Mucosa of rectum (tissue), 2 donors: ENCODE results near the gene PKP1.

ENCODE experiments used
- H3K27ac ChIP-seq, 2 donors: one replicate each; pipeline ENCODE4 v1.7.0; 2013; ENCODE audit warnings: inconsistent platforms in 2 of 2, low read depth in 2 of 2, low read length in 2 of 2
- H3K27me3 ChIP-seq, 2 donors: one replicate each; pipeline ENCODE4 v1.7.0; 2013; ENCODE audit warnings: low read length in 2 of 2; ENCODE audit not compliant: control insufficient read depth in 2 of 2, insufficient read depth in 2 of 2
- H3K36me3 ChIP-seq, 2 donors: one replicate each; pipeline ENCODE4 v1.7.0; 2013; ENCODE audit warnings: low read length in 2 of 2; ENCODE audit not compliant: control insufficient read depth in 2 of 2, insufficient read depth in 2 of 2
- H3K4me1 ChIP-seq, 2 donors: one replicate each; pipeline ENCODE4 v1.7.0; 2013; ENCODE audit warnings: low read length in 2 of 2, mild to moderate bottlenecking in 1 of 2; ENCODE audit not compliant: control insufficient read depth in 2 of 2, insufficient read depth in 2 of 2
- H3K4me3 ChIP-seq, 2 donors: one replicate each; pipeline ENCODE4 v1.7.0; 2013; ENCODE audit warnings: low read length in 2 of 2
- H3K9ac ChIP-seq, 2 donors: one replicate each; pipeline ENCODE4 v1.7.0; 2013; ENCODE audit warnings: low read length in 2 of 2, low read depth in 1 of 2, mild to moderate bottlenecking in 1 of 2
- H3K9me3 ChIP-seq, 2 donors: one replicate each; pipeline ENCODE4 v1.7.0; 2013; ENCODE audit warnings: low read length in 2 of 2; ENCODE audit not compliant: control insufficient read depth in 2 of 2
- donor health status: healthy.
- donor health status: Normal muscosa, but diverticular disease.

The PKP1 gene

DNA sequence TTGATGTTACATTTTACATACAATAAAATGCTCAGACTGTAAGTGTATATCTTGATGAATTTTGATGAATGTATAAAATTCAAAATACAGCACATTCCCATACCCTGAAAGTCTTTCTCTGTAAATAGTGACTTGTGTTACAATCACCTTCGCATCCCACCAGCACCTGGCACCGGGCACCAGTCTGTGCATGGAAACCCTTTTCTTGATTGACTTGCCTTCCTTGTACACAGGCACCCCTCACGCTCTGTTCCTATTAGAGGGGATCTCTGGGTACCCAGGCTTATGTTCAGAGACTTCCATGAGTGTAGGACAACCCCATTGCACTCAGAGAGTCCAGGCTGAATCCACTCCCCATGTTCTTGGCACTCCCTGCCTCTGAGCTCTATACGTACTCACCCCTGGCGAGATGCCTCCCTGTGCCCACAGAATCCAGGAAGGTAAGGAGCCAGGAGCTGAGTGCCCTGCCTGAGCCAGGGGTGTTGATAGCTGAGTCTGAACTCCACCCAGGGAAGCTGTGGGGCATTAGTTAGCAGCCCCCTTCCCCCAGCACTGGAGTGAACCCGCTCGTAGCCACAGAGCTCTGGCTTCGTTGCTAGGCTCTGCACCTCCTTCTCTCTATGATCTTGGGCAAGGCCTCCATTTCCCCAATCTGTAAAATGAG, 22.5 kb upstream of the PKP1 start:
- no peaks in the 10 kb centered on the region for H3K9me3 ChIP-seq
- no peaks in the 10 kb centered on the region for H3K36me3 ChIP-seq
- H3K9ac ChIP-seq: no peak overlapping the region
- no peak overlapping the region for H3K27ac ChIP-seq
- H3K27me3 ChIP-seq: peaks cover 3 to 6% of the 10 kb centered on the region in 2 donors
- no peak overlapping the region for H3K4me3 ChIP-seq
- H3K4me1 ChIP-seq: peaks cover 4 to 7% of the 10 kb centered on the region in 2 donors

DNA sequence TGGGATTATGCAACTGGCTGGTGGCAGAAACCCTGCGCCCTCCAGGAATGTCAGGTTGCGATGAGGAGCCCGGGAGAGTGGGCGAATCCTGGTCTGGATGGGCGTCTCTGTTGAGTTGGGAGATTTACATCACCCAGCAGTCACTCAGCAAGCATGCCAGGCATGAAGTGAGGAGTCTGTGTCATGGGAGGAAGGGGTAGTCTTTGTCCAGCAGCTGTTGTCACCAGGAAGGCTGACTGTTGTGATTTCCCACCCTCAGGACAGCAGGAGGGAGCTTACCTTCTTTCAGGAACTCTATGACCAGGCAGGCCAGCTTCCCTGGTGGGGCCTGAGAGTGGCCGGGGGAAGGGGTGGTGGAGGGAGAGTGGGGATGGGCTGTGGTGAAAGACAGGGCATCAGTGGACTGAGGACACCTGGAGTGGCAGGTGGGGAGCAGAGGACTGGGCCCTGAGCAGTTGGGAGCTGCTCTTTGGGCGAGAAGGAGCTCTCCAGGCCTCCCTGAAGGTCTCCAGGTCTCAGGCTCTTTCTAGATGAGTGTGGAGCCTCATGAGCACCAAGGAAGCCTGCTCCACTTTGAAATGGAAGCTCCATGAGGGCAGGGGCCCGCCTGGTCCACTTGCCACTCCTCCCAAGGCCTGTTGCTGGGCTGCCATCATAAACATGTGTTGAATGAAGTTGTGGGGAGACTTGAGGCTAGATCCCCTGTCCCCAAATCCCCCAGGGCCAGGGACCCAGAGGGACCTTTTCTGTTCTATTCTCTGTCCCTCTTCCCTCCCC, 21.3 kb upstream of the PKP1 start:
- no peaks in the 10 kb centered on the region for H3K36me3 ChIP-seq
- no peak overlapping the region for H3K9ac ChIP-seq
- H3K27ac ChIP-seq: no peak overlapping the region
- no peaks in the 10 kb centered on the region for H3K9me3 ChIP-seq
- no peak overlapping the region for H3K4me3 ChIP-seq
- H3K4me1 ChIP-seq: peaks cover 4 to 10% of the 10 kb centered on the region in 2 donors
- peaks cover 3 to 9% of the 10 kb centered on the region in 2 donors for H3K27me3 ChIP-seq

DNA sequence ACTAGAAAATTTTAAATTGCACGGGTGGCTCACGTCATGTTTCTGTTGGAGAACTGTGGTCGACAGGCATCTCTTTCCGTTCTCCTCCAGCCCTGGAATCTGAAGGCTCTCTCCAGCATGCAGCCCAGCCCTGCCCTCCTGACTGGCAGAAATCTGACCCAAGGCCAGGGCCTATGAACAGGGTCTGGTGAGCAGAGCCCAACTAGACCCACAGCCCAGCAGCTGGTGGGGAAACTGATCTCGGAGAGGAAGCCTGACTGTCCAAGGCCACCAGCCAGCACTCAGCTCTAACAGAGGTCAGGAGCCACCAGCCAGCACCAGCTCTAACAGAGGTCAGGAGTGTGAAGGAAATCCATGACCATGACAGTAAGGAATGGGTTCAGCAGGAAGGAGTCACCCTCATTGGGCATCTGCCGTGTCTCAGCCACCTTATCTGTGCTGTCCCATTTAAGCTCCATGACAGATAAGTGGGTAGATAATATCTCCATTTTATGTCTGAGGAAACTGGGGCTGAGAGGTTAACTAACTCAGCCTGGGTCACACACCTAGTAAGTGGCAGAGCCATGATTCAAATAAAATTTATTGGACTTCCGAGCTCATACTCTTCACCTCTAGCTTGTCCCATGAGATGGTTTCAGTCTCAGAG, 20.2 kb upstream of the PKP1 start:
- H3K9me3 ChIP-seq: no peaks in the 10 kb centered on the region
- no peak overlapping the region for H3K4me3 ChIP-seq
- no peaks in the 10 kb centered on the region for H3K36me3 ChIP-seq
- H3K4me1 ChIP-seq: peaks cover 4 to 10% of the 10 kb centered on the region in 2 donors
- H3K27me3 ChIP-seq: peaks cover 3 to 9% of the 10 kb centered on the region in 2 donors
- H3K9ac ChIP-seq: no peak overlapping the region
- no peak overlapping the region for H3K27ac ChIP-seq

DNA sequence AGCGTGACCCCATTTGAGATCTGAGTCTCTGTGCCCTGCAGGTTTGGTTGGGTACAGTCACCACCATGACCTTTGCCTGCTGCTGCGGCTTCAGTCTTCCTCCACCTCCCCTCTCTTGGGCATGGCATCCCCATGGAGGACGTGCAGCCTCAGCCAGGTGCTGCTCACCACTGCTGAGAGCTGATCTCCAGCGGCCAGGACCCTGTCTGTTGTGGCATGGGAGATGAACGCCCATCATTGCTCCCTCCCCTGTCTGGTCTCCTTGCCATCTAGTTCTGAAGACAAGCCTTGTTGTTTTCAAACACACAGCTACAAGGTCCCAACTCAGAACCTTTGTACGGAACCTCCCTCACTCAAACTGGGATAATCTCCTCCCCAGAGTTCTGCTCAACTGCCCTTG, 19.2 kb upstream of the PKP1 start:
- Histone ChIP-seq H3K36me3 (no peaks in the 10 kb centered on the region), H3K27ac (no peak overlapping the region), H3K9ac (no peak overlapping the region), H3K9me3 (no peaks in the 10 kb centered on the region), H3K4me1 (peaks cover 4 to 10% of the 10 kb centered on the region in 2 donors), H3K4me3 (no peak overlapping the region), H3K27me3 (peaks cover 3 to 9% of the 10 kb centered on the region in 2 donors)

DNA sequence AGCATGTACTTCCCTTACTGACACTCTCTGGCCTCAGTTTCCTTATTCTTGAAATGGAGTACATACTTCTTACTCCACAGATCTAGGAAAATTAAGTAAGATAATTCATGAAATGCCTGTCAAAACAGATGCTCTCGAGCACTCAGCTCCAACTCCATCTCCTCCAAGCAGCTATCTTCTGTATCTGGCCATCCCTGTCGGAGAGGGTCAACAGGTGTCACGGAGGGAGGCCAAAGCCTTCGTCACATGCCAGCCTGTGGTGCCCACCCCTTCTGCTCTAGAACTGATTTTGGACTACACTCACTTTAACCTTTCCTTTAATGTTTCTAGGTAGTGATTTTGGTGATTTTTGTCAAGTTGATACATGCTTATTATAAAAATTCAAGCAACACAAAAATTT, 18.8 kb upstream of the PKP1 start:
- Histone ChIP-seq H3K9ac (no peak overlapping the region), H3K4me3 (no peak overlapping the region), H3K27me3 (peaks cover 3 to 6% of the 10 kb centered on the region in 2 donors), H3K9me3 (no peaks in the 10 kb centered on the region), H3K36me3 (no peaks in the 10 kb centered on the region), H3K27ac (no peak overlapping the region), H3K4me1 (peaks cover 3 to 10% of the 10 kb centered on the region in 2 donors)

DNA sequence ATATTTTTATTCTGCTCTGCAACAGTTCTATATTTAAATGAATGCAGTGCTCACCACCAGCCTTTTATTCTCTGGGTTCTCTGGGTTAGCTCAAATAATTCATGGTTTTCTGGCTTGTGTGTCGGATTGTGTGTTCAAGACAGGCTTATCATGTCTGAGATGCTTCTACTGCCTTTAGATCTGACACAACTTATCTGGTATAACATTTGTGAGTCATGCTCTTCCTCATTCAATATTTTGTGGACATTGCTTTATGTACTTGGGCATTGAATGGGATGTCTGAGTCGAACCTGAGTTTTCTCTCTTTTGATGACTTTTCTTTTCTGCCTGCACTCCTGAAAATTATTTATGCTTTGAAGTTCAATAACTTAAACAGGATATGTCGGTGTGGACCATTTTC, 17.6 kb upstream of the PKP1 start:
- H3K4me1 ChIP-seq: peaks cover 0 to 3% of the 10 kb centered on the region in 2 donors

DNA sequence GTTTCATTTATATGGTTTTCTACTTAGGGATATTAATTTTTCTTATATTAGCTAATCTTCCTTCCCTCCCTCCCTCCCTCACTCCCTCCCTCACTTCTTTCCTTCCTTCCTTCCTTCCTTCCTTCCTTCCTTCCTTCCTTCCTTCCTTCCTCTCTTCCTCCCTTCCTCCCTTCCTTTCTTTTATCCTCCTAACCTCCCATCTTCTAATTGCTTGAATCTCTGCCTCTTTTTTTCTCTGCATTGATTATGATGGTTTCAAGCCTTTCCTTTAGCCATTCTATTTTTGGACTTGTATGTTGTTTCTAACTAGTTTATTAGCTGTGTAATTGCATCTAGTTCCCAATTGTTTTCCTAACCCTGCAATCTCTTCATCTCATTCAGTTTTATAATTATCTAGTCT, 17.0 kb upstream of the PKP1 start:
- no peak overlapping the region for H3K27ac ChIP-seq
- H3K9ac ChIP-seq: no peak overlapping the region
- H3K36me3 ChIP-seq: no peaks in the 10 kb centered on the region
- no peak overlapping the region for H3K4me3 ChIP-seq
- no peaks in the 10 kb centered on the region for H3K9me3 ChIP-seq
- H3K4me1 ChIP-seq: peaks cover 0 to 3% of the 10 kb centered on the region in 2 donors
- peaks cover 2 to 6% of the 10 kb centered on the region in 2 donors for H3K27me3 ChIP-seq

More for the DNA sequence above, 17.6 kb upstream of the PKP1 start:
- Histone ChIP-seq H3K27ac (no peak overlapping the region), H3K36me3 (no peaks in the 10 kb centered on the region), H3K4me3 (no peak overlapping the region), H3K9me3 (no peaks in the 10 kb centered on the region), H3K27me3 (peaks cover 3 to 6% of the 10 kb centered on the region in 2 donors), H3K9ac (no peak overlapping the region)

DNA sequence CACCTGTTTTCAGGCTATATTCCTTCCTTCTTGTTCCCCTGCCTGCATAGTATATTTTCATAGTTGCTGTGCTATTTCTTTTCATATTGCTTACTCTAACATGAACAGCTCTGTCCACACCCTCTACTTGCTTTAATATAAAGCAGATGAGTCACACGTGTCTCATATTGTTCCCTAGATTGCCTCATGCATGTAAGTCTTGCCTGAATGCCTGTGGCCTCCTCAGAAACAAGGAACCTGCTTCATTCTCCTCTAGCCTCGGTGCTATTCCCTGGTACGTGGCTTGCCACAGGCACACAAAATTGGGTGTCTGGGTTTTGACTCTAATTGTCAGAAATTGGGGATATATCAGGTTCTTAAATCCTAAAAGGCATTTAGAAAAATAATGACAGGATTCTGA, 16.5 kb upstream of the PKP1 start:
- Histone ChIP-seq H3K27me3 (peaks cover 0 to 6% of the 10 kb centered on the region in 2 donors), H3K9me3 (no peaks in the 10 kb centered on the region), H3K4me1 (peaks cover 0 to 3% of the 10 kb centered on the region in 2 donors), H3K9ac (no peak overlapping the region), H3K36me3 (no peaks in the 10 kb centered on the region), H3K27ac (no peak overlapping the region), H3K4me3 (no peak overlapping the region)

DNA sequence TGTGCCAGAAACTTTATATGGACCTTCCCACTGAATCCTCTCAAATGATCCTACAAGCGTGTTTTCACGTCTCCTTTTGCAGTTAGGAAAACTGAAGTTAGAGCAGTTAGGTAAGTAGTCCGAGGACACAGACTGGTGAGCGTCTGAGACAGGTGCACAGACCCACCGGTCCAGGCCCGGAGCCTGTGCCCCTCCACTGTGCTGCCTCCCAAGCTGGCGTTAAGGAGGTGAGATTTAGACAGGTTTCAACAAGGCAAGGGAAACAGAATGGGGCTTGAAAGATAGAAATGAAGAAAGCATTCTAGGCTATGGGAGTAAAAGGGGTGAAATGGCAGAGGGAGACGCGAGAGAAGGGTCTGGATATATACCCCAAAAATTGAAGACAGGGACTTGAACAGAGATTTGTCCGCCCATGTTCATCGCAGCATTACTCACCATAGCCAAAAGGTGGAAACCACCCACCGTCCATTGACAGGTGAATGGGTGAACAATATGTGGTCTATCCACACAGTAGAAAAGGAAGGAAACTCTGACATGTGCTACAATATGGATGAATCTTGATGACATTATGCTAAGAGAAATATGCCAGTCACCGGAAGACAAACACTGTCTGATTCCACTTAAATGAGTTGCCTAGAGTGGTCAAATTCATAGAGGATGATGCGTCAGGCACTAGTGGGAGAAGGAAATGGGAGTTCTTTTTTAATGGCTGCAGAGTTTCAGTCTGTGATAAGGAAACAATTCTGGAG, 15.7 kb upstream of the PKP1 start:
- no peaks in the 10 kb centered on the region for H3K36me3 ChIP-seq
- no peak overlapping the region for H3K9ac ChIP-seq
- no peak overlapping the region for H3K4me3 ChIP-seq
- H3K27me3 ChIP-seq: peaks cover 0 to 6% of the 10 kb centered on the region in 2 donors
- no peak overlapping the region for H3K27ac ChIP-seq
- no peaks in the 10 kb centered on the region for H3K9me3 ChIP-seq
- H3K4me1 ChIP-seq: peaks cover 0 to 3% of the 10 kb centered on the region in 2 donors
